Measurements from ENCODE around the gene GFRA4. TPM values are rescaled to one million over a fixed set of nuclear protein-coding genes. Genes with fewer than 3 reads are reported as not detected.

GFRA4 gene
- total RNA-seq, 1 experiment from 2014 or later: not detected

- no peak for TF ChIP-seq ZNF425 (CRISPR knock-in tag; conservative IDR thresholded peaks at IDR 0.05)
- TF ChIP-seq GRHL2 (CRISPR knock-in tag; IDR thresholded peaks at IDR 0.05; ENCODE audit: insufficient replicate concordance, severe bottlenecking): no peak
- no peak for TF ChIP-seq MAX (CRISPR knock-in tag; IDR thresholded peaks at IDR 0.05)
- no peak for TF ChIP-seq PREB (CRISPR knock-in tag; IDR thresholded peaks at IDR 0.05; ENCODE audit: borderline replicate concordance)
- TF ChIP-seq SOX15 (CRISPR knock-in tag; IDR thresholded peaks at IDR 0.05): no peak
Measured at GRCh38 chr20:3691897-3692296, 28.7 kb upstream of the GFRA4 start (continued).

- TF ChIP-seq JUN (CRISPR knock-in tag; IDR thresholded peaks at IDR 0.05): no peak
- no peak for TF ChIP-seq AR (CRISPR knock-in tag; IDR thresholded peaks at IDR 0.05)
- no peak for TF ChIP-seq TCF7 (CRISPR knock-in tag; IDR thresholded peaks at IDR 0.05; ENCODE audit: low read depth)
- TF ChIP-seq AFF4 (CRISPR knock-in tag; IDR thresholded peaks at IDR 0.05; ENCODE audit: borderline replicate concordance): no peak
- no peak for TF ChIP-seq ERG (CRISPR knock-in tag; IDR thresholded peaks at IDR 0.05)
- no peak for TF ChIP-seq SOX15 (CRISPR knock-in tag; IDR thresholded peaks at IDR 0.05)
- TF ChIP-seq PRDM15 (CRISPR knock-in tag; IDR thresholded peaks at IDR 0.05): no peak
- TF ChIP-seq ZNF425 (CRISPR knock-in tag; conservative IDR thresholded peaks at IDR 0.05): no peak
- DNase-seq (ENCODE audit: low spot score): no peak
- ChIA-PET POLR2A (interaction anchor here (0.7 kb wide), 1 partner anchor 333 kb away, joined by 7 read pairs; no protein-coding TSS in a partner anchor), CTCF (interaction anchor here (1.0 to 3.1 kb wide), 3 partner anchors 15 to 90 kb away, joined by 3 to 15 read pairs (median 7); partner anchors contain the start of gene SPEF1)
- ATAC-seq: no peak
- Mint-ChIP-seq H3K36me3 (no peaks in the 10 kb centered on the region), H3K4me3 (no peak overlapping the region), H3K4me1 (peaks cover 10% of the 10 kb centered on the region), H3K27ac (no peak overlapping the region), H3K9me3 (peaks cover 4% of the 10 kb centered on the region; the same call in 1 of the 2 replicates), H3K27me3 (ENCODE audit: low read depth) (no peaks in the 10 kb centered on the region)
Measured at GRCh38 chr20:3691306-3691705, 28.1 kb upstream of the GFRA4 start.

All from WTC11 (cell line).